NCI-H2196 treated with DMSO at 0.1 percent for 48 hours (cell line): ENCODE data around the gene CISH.

Experiments
- DNase-seq: peaks from one replicate; lab custom pipeline; 2025; ENCODE audit not compliant: unreplicated experiment; lab: John Stamatoyannopoulos, UW

The CISH gene

GRCh38 chr3:50637011-50637410 lies 25.4 kb upstream of the CISH start:
- no peak for DNase-seq

- no peak for DNase-seq
These were observed 23.5 kb upstream of the CISH start for GRCh38 chr3:50635066-50635465.

- no peak for DNase-seq
These were observed 21.7 kb upstream of the CISH start for GRCh38 chr3:50633230-50633790.

- DNase-seq = no peak
These were observed 20.9 kb upstream of the CISH start for GRCh38 chr3:50632450-50632849.

GRCh38 chr3:50630877-50631276 lies 19.3 kb upstream of the CISH start:
- peak; percentile 19 for DNase-seq

- no peak for DNase-seq
These were observed 18.8 kb upstream of the CISH start for GRCh38 chr3:50630394-50630793.

GRCh38 chr3:50628601-50629000 lies 17.0 kb upstream of the CISH start:
- no peak for DNase-seq

GRCh38 chr3:50627407-50628051 lies 16.0 kb upstream of the CISH start:
- peak; percentile 9 for DNase-seq

- no peak for DNase-seq
These were observed 14.8 kb upstream of the CISH start for GRCh38 chr3:50626401-50626800.

GRCh38 chr3:50625231-50626182 lies 13.9 kb upstream of the CISH start:
- DNase-seq = no peak

- no peak for DNase-seq
These were observed 13.1 kb upstream of the CISH start for GRCh38 chr3:50624634-50625033.

GRCh38 chr3:50623840-50624474 lies 12.4 kb upstream of the CISH start:
- no peak for DNase-seq

GRCh38 chr3:50622881-50623280 lies 11.3 kb upstream of the CISH start:
- DNase-seq = no peak

GRCh38 chr3:50620820-50621219 lies 9.2 kb upstream of the CISH start:
- no peak for DNase-seq

- DNase-seq = no peak
These were observed 8.8 kb upstream of the CISH start for GRCh38 chr3:50620420-50620819.

GRCh38 chr3:50617911-50618481 lies 6.4 kb upstream of the CISH start:
- DNase-seq = no peak

- no peak for DNase-seq
These were observed 5.7 kb upstream of the CISH start, which contains the start of gene MAPKAPK3 for GRCh38 chr3:50617096-50617791. Gene MAPKAPK3 (plus strand): TSS chr3:50617151. CDS start chr3:50617566, 415 bp downstream.

- DNase-seq = peak; percentile 22
These were observed 5.2 kb upstream of the CISH start for GRCh38 chr3:50616770-50617095.

- DNase-seq = peak; percentile 46
These were observed 4.6 kb upstream of the CISH start for GRCh38 chr3:50616003-50616769.

- DNase-seq = no peak
These were observed 3.6 kb upstream of the CISH start for GRCh38 chr3:50615190-50615589.
